Neural progenitor cell (in vitro differentiated cells): ENCODE data around the gene SYNPR.

Experiments
- CTCF ChIP-seq: fragments of 200-600 bp; sonication (generic); IDR thresholded peaks from 2 replicates; pipeline ENCODE4 v1.5.1; 2017; ENCODE audit warnings: antibody characterized with exemption, mild to moderate bottlenecking
- EZH2 ChIP-seq: fragments of 200-600 bp; sonication (generic); IDR thresholded peaks from 2 replicates; pipeline ENCODE4 v1.6.1; 2017; ENCODE audit warnings: antibody characterized with exemption, mild to moderate bottlenecking, moderate library complexity
- EZH2phosphoT487 ChIP-seq: fragments of 200-600 bp; sonication (generic); IDR thresholded peaks from 2 replicates; pipeline ENCODE4 v1.6.1; 2017; ENCODE audit warnings: antibody characterized with exemption

- TF ChIP-seq CTCF: no peak
- TF ChIP-seq EZH2: no peak
- TF ChIP-seq EZH2phosphoT487: no peak
These were observed 87.6 kb downstream of the SYNPR start for GRCh38 chr3:63365671-63366070.
